ENCODE results near the gene SLC44A4. TPM values are rescaled to one million over a fixed set of nuclear protein-coding genes. Genes with fewer than 3 reads are reported as not detected.
"Not testable (repeated sequence)": the region's sequence is repeated elsewhere in the genome, so short reads cannot be mapped to it uniquely, and the experiment has no call there.

SLC44A4 gene
- polyA plus RNA-seq, 1 experiment = 0.04 TPM

- TF ChIP-seq CTCF (IDR thresholded peaks at IDR 0.05; ENCODE audit: low read depth, low read length) = no peak
- POLR2A ChIA-PET = interaction anchor here (0.6 kb wide), 2 partner anchors 16 to 33 kb away, joined by 3 read pairs; partner anchors contain the start of gene HSPA1B
- no peaks in the 10 kb centered on the region; the same call in 1 of the 2 replicates for H3K9me3 ChIP-seq (ENCODE audit: control insufficient read depth, insufficient read depth, low read length)
Observed at GRCh38 chr6:31860349-31860748, 18.4 kb downstream of the SLC44A4 start.

GRCh38 chr6:31859923-31860322 is 18.9 kb downstream of the SLC44A4 start:
- TF ChIP-seq CTCF (IDR thresholded peaks at IDR 0.05; ENCODE audit: low read depth, low read length) = no peak
- Histone ChIP-seq H3K27ac (ENCODE audit: low read depth, low read length) (no peak overlapping the region), H3K9me3 (ENCODE audit: control insufficient read depth, insufficient read depth, low read length) (no peaks in the 10 kb centered on the region; the same call in 1 of the 2 replicates), H3K4me3 (ENCODE audit: low read depth, low read length) (no peak overlapping the region), H3K27me3 (ENCODE audit: control insufficient read depth, insufficient read depth, low read length) (no peaks in the 10 kb centered on the region)
- CTCF ChIA-PET = no interaction called here
- no peak for DNase-seq (ENCODE audit: low read depth, low spot score)
- POLR2A ChIA-PET = interaction anchor here (0.6 kb wide), 2 partner anchors 15 to 33 kb away, joined by 3 read pairs; partner anchors contain the start of gene HSPA1B

More at GRCh38 chr6:31860349-31860748, 18.4 kb downstream of the SLC44A4 start:
- Histone ChIP-seq H3K4me3 (ENCODE audit: low read depth, low read length) (no peak overlapping the region), H3K27me3 (ENCODE audit: control insufficient read depth, insufficient read depth, low read length) (no peaks in the 10 kb centered on the region), H3K27ac (ENCODE audit: low read depth, low read length) (no peak overlapping the region)
- CTCF ChIA-PET = no interaction called here
- no peak for DNase-seq (ENCODE audit: low read depth, low spot score)

- Histone ChIP-seq H3K27ac (ENCODE audit: low read depth, low read length) (no peak overlapping the region), H3K9me3 (ENCODE audit: control insufficient read depth, insufficient read depth, low read length) (no peaks in the 10 kb centered on the region; the same call in 1 of the 2 replicates), H3K4me3 (ENCODE audit: low read depth, low read length) (no peak overlapping the region), H3K27me3 (ENCODE audit: control insufficient read depth, insufficient read depth, low read length) (no peaks in the 10 kb centered on the region)
- ChIA-PET CTCF (no interaction called here), POLR2A (no interaction called here)
- no peak for DNase-seq (ENCODE audit: low read depth, low spot score)
- no peak for TF ChIP-seq CTCF (IDR thresholded peaks at IDR 0.05; ENCODE audit: low read depth, low read length)
Observed at GRCh38 chr6:31858707-31859106, 20.1 kb downstream of the SLC44A4 start.

GRCh38 chr6:31857774-31858173 is 21.0 kb downstream of the SLC44A4 start:
- CTCF ChIA-PET; H3K9me3 ChIP-seq (ENCODE audit: control insufficient read depth, insufficient read depth, low read length); H3K27ac ChIP-seq (ENCODE audit: low read depth, low read length); DNase-seq (ENCODE audit: low read depth, low spot score); H3K27me3 ChIP-seq (ENCODE audit: control insufficient read depth, insufficient read depth, low read length); H3K4me3 ChIP-seq (ENCODE audit: low read depth, low read length): not testable (repeated sequence)
- POLR2A ChIA-PET = interaction anchor here (0.6 kb wide), 1 partner anchor 175 kb away, joined by 7 read pairs; no protein-coding TSS in a partner anchor

GRCh38 chr6:31851980-31852718 is 26.6 kb downstream of the SLC44A4 start:
- H3K4me3 ChIP-seq (ENCODE audit: low read depth, low read length); H3K27me3 ChIP-seq (ENCODE audit: control insufficient read depth, insufficient read depth, low read length); CTCF ChIA-PET; DNase-seq (ENCODE audit: low read depth, low spot score); H3K9me3 ChIP-seq (ENCODE audit: control insufficient read depth, insufficient read depth, low read length); H3K27ac ChIP-seq (ENCODE audit: low read depth, low read length): not testable (repeated sequence)
- POLR2A ChIA-PET = interaction anchor here (0.9 kb wide), 1 partner anchor 23 kb away, joined by 3 read pairs; no protein-coding TSS in a partner anchor

- TF ChIP-seq CTCF (IDR thresholded peaks at IDR 0.05; ENCODE audit: low read depth, low read length) = no peak
- H3K27ac ChIP-seq (ENCODE audit: low read depth, low read length) = no peak overlapping the region
- POLR2A ChIA-PET = interaction anchor here (0.7 kb wide), 1 partner anchor 113 kb away, joined by 5 read pairs; no protein-coding TSS in a partner anchor
- DNase-seq (ENCODE audit: low read depth, low spot score) = no peak
- H3K27me3 ChIP-seq (ENCODE audit: control insufficient read depth, insufficient read depth, low read length) = no peaks in the 10 kb centered on the region
- H3K4me3 ChIP-seq (ENCODE audit: low read depth, low read length) = no peak overlapping the region
- CTCF ChIA-PET = interaction anchor here (1.2 kb wide), 1 partner anchor 60 kb away, joined by 3 read pairs; no protein-coding TSS in a partner anchor
- H3K9me3 ChIP-seq (ENCODE audit: control insufficient read depth, insufficient read depth, low read length) = peaks cover 4% of the 10 kb centered on the region; the same call in 1 of the 2 replicates
Observed at GRCh38 chr6:31851485-31851832, 27.3 kb downstream of the SLC44A4 start.
